GM21576 (cell line): ENCODE results near the gene TMED9.
"Not testable (repeated sequence)": the region's sequence is repeated elsewhere in the genome, so short reads cannot be mapped to it uniquely, and the experiment has no call there.

Source experiments
- ATAC-seq: cut with Tn5 transposase; IDR thresholded peaks from one replicate; pipeline ENCODE4 v1.9.1; 2021; ENCODE audit warnings: mild to moderate bottlenecking, moderate library complexity; ENCODE audit not compliant: unreplicated experiment

The TMED9 gene

DNA sequence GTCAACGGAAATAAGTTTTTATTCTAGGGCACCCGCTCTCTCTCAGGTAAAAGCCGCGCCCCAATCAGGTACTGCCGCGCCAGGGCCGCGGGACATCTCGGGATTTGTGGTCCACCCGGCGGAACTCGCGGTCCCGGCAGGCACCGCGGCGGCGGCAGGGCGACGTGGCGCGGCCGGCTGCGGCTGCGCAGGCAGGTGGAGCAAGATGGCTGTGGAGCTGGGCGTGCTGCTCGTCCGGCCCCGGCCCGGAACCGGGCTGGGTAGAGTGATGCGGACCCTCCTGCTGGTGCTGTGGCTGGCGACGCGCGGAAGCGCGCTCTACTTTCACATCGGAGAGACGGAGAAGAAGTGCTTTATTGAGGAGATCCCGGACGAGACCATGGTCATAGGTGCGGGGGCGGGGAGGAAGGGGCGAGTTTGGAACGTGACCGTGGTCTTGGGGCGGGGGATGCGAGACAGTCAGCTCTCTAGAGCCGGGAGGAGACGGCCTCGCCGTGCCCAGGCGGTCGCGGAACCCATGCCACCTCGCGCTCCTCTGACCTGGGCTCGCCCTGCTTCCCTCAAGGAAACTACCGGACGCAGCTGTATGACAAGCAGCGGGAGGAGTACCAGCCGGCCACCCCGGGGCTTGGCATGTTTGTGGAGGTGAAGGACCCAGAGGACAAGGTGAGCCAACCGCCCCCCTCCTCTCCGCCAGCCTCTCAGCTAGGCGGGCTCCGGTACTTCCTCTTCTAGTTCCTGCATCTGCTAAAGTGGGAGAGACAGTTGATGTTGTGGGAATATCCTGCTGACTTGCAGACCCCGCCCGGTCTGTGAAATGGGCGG, at the start of gene TMED9:
TSS of gene TMED9 (plus strand) at position 194 of the 825 bp plus-strand sequence. CDS start at position 206, 12 bp downstream.
- ATAC-seq = peak; percentile 90

GRCh38 chr5:177542816-177543465, 49.1 kb upstream of the TMED9 start:
- ATAC-seq = no peak

GRCh38 chr5:177545487-177546257, 46.3 kb upstream of the TMED9 start:
- no peak for ATAC-seq

DNA sequence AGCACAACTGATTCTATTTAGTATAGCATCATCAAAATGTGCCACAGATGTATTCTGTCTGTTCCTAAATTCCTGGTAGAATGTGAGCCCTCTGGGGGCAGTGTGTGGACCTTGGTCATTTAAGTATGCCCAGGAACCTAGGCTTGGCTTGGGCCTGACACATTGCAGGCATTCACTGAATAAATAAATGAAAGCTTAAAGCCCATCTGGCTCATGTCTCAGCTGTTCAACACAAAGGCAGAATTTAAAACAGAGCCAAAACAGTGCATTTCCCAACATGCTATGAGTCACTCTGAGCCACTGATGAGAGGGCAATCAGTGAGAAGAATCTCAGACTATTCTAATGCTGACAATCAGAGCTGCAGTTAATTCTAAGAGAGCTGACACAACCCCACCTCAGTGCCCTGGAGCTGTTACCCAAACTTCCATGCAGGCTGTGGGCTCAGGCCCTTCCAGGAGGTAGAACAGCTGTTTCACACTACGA, 45.7 kb upstream of the TMED9 start:
- no peak for ATAC-seq

- no peak for ATAC-seq
These were observed 44.3 kb upstream of the TMED9 start for GRCh38 chr5:177547736-177548135.

DNA sequence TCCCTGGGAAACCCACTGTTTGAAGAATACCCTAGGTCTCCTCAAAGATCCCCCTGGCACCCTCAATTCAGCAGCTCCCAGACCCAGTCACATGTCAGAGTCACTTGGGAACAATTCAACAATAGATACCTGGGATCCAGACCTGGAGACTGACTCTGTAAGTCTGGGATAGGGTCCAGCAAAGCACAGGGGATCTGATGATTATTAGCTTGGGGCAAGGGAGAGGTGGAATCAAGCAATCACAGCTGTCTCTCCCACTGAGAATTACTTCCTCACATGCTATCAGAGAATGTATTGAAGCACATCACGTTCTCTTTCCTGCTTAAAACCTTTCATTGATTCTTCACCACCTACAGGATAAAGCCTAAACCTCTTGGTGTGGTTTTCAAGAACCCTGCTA, 43.5 kb upstream of the TMED9 start:
- ATAC-seq = no peak

GRCh38 chr5:177550122-177550521, 41.9 kb upstream of the TMED9 start:
- no peak for ATAC-seq

DNA sequence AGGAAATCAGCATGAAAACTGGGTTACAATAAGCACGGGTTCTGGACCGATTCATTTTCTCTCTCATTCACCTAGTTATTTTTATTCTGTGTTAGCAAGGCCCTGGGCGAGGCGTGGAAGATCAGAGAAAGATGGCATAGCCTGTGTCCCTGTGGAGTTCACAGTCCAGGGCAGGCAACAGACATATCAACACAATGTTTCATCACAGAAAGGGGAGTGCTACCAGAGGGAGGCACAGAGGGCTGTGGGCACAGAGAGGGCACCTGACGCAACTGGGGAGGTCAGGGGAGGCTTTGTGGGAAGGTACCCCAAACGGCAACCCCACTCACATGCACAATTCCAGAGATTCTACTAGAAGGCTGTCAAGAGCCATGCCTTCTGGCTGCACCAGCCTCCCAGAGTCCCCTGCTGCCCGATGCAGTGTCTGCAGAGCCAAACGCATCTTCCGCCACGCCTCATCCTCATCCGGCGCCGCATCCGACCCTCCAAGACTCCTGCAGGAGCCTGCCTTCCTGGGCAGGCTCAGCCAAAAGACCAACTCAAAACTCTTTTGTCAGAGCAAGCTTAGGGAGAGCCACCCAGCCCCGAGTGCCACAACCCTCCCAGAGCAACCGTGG, 39.1 kb upstream of the TMED9 start:
- ATAC-seq = no peak

DNA sequence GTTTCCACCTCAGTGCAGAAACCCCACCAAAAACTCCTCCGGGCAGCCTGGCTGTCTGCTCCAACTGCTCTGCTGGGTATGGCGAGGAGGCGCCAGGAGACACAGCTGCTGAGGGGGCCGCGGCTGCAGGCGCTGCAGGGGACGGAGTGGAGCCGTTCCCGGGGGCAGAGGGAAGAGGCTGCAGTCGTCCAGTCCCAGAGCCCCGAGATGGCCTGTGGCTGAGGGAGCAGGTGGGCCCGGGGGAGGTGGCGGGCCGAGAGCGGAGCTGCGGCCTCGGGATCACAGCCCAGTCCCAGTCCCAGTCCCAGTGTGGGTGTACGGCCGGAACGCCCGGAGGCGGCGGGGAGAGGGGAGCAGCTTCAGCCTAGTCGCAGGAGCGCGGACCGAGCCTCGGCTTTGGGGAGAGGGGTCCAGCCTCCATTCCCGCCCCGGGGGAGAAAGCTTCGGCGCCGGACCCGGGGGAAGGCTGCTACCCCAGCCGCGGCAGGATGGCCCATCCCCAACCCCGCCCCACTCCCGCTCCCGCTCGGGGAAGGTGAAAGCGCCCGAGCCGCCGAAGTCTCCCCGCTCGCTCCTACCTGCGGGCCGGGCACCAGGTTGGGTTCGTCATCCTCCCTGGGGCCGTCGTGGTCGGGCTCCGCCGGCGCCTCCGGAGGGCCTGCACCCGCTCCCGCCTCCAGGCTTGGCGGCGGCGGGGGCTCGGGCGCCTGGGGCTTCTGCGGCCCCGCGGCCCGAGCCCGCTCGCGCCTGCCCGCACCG, 38.2 kb upstream of the TMED9 start:
- peak; percentile 41 for ATAC-seq

DNA sequence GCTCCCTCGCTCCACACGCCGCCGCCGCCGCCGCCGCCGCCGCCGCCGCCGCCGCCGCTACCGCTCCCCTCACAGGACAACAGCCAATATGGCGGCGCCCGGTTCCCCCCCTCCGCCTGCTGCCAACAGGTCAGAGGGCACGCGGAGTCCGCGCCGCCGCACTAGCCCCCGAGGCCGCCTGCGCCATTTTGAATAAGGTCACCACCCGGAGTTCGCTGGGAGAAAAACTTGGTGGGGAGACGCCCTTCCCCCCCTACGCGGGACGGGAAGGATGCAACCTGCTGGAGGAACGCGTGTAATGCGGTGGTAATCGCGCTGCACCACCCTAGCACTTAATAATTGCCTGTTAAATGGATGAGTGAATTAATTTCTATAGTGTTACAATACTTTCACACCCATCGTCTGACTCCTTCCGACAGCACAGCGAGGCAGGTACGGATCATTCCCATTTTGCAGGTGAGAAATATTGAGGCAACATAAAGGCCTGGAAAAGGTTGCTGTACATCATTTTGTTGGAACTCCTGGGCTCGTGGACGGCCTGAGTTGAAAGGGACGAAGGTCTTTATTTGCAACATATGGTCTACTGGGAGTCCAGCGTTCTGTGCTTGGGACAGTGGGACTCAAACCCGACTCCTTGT, 37.4 kb upstream of the TMED9 start, which contains the start of gene FAM193B:
TSS of gene FAM193B (minus strand) at position 90 of the 638 bp plus-strand sequence. CDS start 105 bp downstream, outside the sequence.
- peak; percentile 88 for ATAC-seq

DNA sequence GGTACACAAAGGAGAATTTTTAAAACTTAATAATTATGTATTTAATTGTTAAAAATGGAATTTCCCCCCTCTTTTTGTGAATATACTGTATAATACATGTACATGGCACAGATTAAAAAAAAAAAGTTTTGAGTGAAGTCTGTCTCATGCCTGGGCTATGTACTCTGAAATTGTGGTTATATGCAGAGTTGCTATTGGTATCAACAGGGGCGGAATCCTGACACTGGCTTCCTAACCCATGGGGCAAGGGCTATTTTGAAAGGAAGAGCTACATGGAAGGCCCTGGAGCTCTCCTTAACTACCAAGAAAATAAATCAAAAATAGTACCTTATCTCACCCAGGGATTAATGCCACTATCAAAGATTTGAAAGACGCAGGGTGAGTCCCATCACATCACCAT, 36.8 kb upstream of the TMED9 start:
- ATAC-seq = no peak

- no peak for ATAC-seq
These were observed 36.3 kb upstream of the TMED9 start for GRCh38 chr5:177555665-177556064.

- no peak for ATAC-seq
These were observed 34.9 kb upstream of the TMED9 start for GRCh38 chr5:177557041-177557647.

DNA sequence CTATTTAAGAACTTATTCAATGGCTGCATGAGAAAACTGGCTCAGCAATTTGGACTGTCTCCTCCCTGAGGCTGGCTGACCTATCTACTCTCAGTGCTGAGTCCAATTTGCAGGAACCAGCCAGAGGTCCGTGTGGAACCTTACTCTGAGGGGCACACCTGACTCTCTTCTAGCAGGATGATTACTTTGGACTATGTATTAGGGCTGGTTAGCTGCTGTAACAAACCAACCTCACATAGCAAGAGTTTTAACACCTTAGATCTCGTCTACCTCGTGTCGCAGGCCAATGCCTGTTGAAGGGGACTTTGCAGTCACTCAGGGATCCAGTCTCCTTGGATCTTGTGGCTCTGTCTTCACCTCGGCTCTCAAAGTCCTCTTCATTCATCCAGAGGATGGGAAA, 34.2 kb upstream of the TMED9 start:
- no peak for ATAC-seq

- not testable (repeated sequence) for ATAC-seq
These were observed 32.5 kb upstream of the TMED9 start for GRCh38 chr5:177559446-177559941.

- no peak for ATAC-seq
These were observed 27.0 kb upstream of the TMED9 start for GRCh38 chr5:177565046-177565445.

- ATAC-seq = no peak
These were observed 23.7 kb upstream of the TMED9 start for GRCh38 chr5:177568326-177568725.

- ATAC-seq = no peak
These were observed 22.1 kb upstream of the TMED9 start for GRCh38 chr5:177569894-177570293.

GRCh38 chr5:177575488-177575887, 16.5 kb upstream of the TMED9 start:
- no peak for ATAC-seq
